Regular cardiac myocyte (primary cell): ENCODE measurements around the gene PARP16. TPM values are rescaled to one million over a fixed set of nuclear protein-coding genes. Genes with fewer than 3 reads are reported as not detected.

Experiments
- total RNA-seq: library from RNA; depleted of rRNA; stranded (reverse); fragments of >200 nt; gene quantifications from 2 replicates; pipeline ENCODE4 v1.2.3, GENCODE V29; 2014

PARP16 gene
- total RNA-seq, result 1.9 and 2.0 TPM in 2 replicates

GRCh38 chr15:65286704-65287519, at the start of gene PARP16:
PARP16 (minus strand) TSS chr15:65286883; CDS start chr15:65286426, 457 bp downstream.

GRCh38 chr15:65304381-65305149, 17.9 kb upstream of the PARP16 start, which contains the start of gene RNU5B-1:
RNU5B-1 (plus strand) TSS chr15:65304677.

GRCh38 chr15:65210770-65211481, 75.8 kb downstream of the PARP16 start, which contains the start of gene CILP:
CILP (minus strand) TSS chr15:65211473; CDS start chr15:65209755, 1,718 bp downstream.

Other genes with a start within 250 kb of the PARP16 start
- not detected in 2 replicates for gene SLC51B, start 241.5 kb downstream of the PARP16 start, total RNA-seq
- gene RASL12, start 218.9 kb downstream of the PARP16 start, total RNA-seq, result 0.19 and 1.1 TPM in 2 replicates
- gene KBTBD13, start 210.1 kb downstream of the PARP16 start, total RNA-seq, result not detected in 2 replicates
- gene UBAP1L, start 171.7 kb downstream of the PARP16 start, total RNA-seq, result 0.96 and 1.1 TPM in 2 replicates
- gene PDCD7, start 153.1 kb downstream of the PARP16 start, total RNA-seq, result 13.0 and 24.9 TPM in 2 replicates
- 29.9 and 47.5 TPM in 2 replicates for gene CLPX, start 101.5 kb downstream of the PARP16 start, total RNA-seq
- under 0.01 TPM in 1 of 2 replicates, not detected in the other for gene CILP, start 75.4 kb downstream of the PARP16 start, total RNA-seq
- gene RNU5A-1, start 9.2 kb upstream of the PARP16 start, total RNA-seq, result not detected in 2 replicates
- not detected in 2 replicates for gene RNU5B-1, start 17.8 kb upstream of the PARP16 start, total RNA-seq
- not detected in 2 replicates for gene IGDCC3, start 91.1 kb upstream of the PARP16 start, total RNA-seq
- 0.19 and 0.85 TPM in 2 replicates for gene IGDCC4, start 136.1 kb upstream of the PARP16 start, total RNA-seq
- gene DPP8, start 230.8 kb upstream of the PARP16 start, total RNA-seq, result 38.9 and 44.0 TPM in 2 replicates
- gene HACD3, start 243.6 kb upstream of the PARP16 start, total RNA-seq, result 91.3 and 104 TPM in 2 replicates